GM10266 (cell line): ENCODE results near the gene RNASE1.

Experiments
- DNase-seq: peaks from one replicate; pipeline ENCODE4 v3.0.0; 2012; ENCODE audit errors: extremely low spot score
- TF ChIP-seq, protein P1 (sequence below): IDR thresholded peaks from 2 replicates; pipeline ENCODE4 v1.5.1; 2012; ENCODE audit warnings: mild to moderate bottlenecking, low read depth; ENCODE audit not compliant: control insufficient read depth, insufficient read depth; ENCODE audit errors: missing control alignments

Gene RNASE1

DNA sequence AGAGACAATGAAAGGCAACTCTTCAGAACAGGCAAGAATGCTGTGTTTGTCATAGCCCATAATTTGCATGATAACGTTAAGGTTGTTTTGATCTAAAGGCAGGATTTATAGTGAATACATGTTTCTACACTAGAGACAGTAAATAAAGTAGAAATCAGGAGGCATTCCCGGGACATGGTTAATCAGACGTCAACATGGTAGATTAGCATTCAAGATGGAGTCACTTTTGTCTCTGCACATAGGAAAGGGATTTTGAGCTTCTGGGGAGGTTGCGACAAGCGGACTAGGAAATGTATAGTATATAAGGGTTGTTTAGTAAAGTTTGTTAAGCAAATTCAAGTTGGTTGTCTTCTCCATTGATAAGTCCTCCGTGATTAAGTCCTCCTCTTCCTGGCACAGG lies 2.8 kb upstream of the RNASE1 start:
- no peak for DNase-seq
- TF ChIP-seq, protein P1, sequence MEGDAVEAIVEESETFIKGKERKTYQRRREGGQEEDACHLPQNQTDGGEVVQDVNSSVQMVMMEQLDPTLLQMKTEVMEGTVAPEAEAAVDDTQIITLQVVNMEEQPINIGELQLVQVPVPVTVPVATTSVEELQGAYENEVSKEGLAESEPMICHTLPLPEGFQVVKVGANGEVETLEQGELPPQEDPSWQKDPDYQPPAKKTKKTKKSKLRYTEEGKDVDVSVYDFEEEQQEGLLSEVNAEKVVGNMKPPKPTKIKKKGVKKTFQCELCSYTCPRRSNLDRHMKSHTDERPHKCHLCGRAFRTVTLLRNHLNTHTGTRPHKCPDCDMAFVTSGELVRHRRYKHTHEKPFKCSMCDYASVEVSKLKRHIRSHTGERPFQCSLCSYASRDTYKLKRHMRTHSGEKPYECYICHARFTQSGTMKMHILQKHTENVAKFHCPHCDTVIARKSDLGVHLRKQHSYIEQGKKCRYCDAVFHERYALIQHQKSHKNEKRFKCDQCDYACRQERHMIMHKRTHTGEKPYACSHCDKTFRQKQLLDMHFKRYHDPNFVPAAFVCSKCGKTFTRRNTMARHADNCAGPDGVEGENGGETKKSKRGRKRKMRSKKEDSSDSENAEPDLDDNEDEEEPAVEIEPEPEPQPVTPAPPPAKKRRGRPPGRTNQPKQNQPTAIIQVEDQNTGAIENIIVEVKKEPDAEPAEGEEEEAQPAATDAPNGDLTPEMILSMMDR: no peak

DNA sequence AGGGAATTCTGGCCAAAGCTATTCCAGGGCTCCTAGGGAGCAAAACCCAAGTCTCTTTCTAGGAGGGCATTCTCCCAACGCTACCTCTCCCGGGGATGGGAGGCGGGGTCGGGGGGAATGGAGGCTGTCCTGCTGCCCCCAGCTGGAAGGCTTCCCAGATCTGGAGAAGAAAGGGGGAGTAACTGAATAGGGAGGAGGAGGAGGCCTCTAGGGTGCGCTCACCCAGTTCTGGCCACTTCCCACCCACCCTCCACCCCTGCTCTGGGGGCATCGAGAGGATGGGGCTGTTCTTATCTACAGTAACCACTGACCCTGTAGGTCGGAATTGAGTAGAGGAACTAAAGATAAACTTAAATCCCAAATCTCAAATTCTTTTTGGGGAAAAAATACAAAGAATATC lies 579 bp upstream of the RNASE1 start:
- TF ChIP-seq, protein P1: no peak
- DNase-seq: no peak

DNA sequence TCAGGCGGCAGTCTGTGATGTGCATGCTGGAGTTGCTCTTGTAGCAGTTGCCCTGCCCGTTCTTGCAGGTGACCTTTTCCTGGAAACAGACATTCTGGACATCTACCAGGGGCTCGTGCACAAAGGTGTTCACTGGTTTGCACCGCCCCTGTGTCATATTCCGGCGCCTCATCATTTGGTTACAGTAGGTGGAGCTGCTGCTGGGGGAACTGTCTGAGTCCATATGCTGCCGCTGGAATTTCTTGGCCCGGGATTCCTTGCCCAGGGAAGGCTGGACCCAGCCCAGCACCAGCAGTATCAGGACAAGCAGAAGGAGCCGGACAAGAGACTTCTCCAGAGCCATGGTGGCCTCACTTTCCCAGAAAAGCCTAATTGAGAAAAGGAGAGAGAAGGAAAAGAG lies 918 bp downstream of the RNASE1 start:
- TF ChIP-seq, protein P1: no peak
- no peak for DNase-seq

DNA sequence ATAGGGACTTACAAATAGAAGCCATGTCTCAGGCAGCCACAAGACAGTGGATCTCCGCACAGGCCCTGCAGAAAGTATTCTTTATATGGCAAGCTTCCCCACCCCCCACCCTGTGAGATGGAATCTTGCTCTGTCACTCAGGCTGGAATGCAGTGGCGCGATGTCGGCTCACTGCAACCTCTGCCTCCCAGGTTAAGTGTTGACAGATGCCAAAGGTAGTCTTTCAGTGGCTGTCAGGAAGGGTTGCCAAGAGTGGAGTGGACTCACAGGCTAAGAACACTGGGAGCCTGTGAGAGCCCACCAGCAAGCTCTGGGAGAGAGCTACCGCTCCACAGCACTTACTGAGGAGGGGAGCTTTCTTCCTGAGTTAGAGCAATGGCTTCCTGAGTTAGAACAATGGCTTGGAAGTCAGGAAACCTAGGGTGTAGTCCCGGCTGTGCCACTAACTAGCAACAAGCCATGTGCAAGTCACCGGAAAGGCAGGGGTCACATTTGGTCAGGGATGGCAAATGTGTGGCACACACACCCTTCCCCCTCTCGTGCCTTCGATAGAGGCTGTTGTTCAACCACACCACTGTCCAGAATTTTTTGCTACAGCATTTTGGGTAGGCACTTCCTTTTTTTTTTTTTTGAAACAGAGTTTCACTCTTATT lies 2.6 kb downstream of the RNASE1 start:
- no peak for DNase-seq
- TF ChIP-seq, protein P1: no peak

DNA sequence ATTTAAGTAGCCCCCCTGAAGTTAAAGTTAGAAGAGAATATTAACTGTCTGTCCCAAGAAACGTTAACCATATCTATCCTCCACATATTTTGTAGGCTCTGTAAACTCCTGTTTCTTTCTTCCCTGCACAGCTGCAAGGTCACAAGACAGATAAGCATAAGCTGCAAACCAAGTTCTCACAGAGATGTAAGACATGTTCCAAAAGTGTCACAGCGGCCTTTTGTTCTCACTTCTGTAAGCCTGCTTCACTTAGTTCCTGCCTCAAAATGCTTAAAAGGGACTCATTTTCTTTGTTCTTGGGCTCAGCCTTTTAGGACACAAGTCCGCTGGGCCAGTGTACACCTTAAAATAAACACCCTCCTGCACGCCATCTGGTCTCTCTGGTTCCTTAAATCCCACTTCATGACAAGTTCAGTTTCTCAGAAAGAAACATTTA lies 3.2 kb downstream of the RNASE1 start:
- TF ChIP-seq, protein P1: no peak
- DNase-seq: no peak

DNA sequence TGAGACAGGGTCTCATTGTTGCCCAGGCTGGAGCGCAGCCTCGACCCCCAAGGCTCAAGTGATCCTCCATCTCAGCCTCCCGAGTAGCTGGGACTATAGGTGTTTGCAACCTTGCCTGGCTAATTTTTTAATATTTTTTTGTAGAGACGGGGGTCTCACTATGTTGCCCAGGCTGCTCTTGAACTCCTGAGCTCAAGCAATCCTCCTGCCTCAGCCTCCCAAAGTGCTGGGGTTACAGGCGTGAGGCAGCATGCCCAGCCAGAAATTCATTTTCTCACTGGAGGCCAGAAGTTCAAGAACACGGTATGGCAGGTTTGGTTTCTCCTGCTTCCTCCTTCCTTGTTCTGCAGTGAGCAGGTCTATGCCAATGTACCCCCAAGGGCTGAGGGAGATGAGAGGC lies 3.7 kb downstream of the RNASE1 start:
- no peak for DNase-seq
- TF ChIP-seq, protein P1: no peak

DNA sequence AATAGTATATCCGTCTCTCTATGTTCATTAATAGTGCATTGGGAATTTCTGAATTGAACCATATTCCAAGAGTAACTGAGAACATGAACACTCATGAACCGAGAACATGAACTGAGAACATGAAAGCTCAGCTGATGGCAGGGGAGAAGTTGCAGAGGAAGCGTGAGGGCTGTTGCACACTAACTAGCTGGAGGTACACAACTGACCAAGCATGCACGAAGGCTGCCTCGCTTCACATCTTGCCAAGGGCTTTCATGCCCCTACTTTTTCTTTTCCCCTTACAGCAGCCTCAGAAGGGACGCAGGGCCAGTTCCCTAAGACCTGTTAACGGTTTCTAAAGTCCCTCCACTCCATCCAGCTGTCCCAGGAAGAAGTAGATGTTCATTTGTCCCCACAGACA lies 4.3 kb downstream of the RNASE1 start:
- DNase-seq: no peak
- TF ChIP-seq, protein P1: no peak
